KMS-11 (cell line): ENCODE measurements around the gene RPS14.

Experiments used
- H2AFZ ChIP-seq: fragments of 200-600 bp; sonication (generic); 2 replicates; pipeline ENCODE4 v1.6.1; 2016; ENCODE audit warnings: antibody characterized with exemption, mixed run types, low read depth
- H3K27ac ChIP-seq: fragments of 200-600 bp; sonication (generic); 2 replicates; pipeline ENCODE4 v1.6.1; 2016; ENCODE audit warnings: mild to moderate bottlenecking, mixed run types
- H3K27me3 ChIP-seq: fragments of 200-600 bp; sonication (generic); 2 replicates; pipeline ENCODE4 v1.6.1; 2017; ENCODE audit warnings: mild to moderate bottlenecking, low read depth, mixed run types, moderate library complexity; ENCODE audit not compliant: insufficient read depth
- H3K36me3 ChIP-seq: fragments of 200-600 bp; sonication (generic); 2 replicates; pipeline ENCODE4 v1.6.1; 2017; ENCODE audit warnings: mild to moderate bottlenecking, mixed run types; ENCODE audit not compliant: insufficient read depth
- H3K4me1 ChIP-seq: fragments of 200-600 bp; sonication (generic); 2 replicates; pipeline ENCODE4 v1.6.1; 2016; ENCODE audit warnings: mild to moderate bottlenecking, low read depth, mixed run types; ENCODE audit not compliant: poor library complexity, severe bottlenecking
- H3K4me2 ChIP-seq: fragments of 200-600 bp; sonication (generic); 2 replicates; pipeline ENCODE4 v1.7.0; 2016; ENCODE audit warnings: mild to moderate bottlenecking, mixed run types
- H3K4me3 ChIP-seq: fragments of 200-600 bp; sonication (generic); IDR thresholded peaks from 2 replicates; pipeline ENCODE4 v1.6.1; 2017; ENCODE audit warnings: low read depth, low read length, mixed read lengths; ENCODE audit not compliant: insufficient read depth
- H3K79me2 ChIP-seq: fragments of 200-600 bp; sonication (generic); 2 replicates; pipeline ENCODE4 v1.6.1; 2016; ENCODE audit warnings: low read depth, mixed run types; ENCODE audit not compliant: insufficient read depth
- H3K9ac ChIP-seq: fragments of 200-600 bp; sonication (generic); 2 replicates; pipeline ENCODE4 v1.6.1; 2016; ENCODE audit warnings: mild to moderate bottlenecking, mixed run types
- H4K20me1 ChIP-seq: fragments of 200-600 bp; sonication (generic); 2 replicates; pipeline ENCODE4 v1.6.1; 2016; ENCODE audit warnings: mild to moderate bottlenecking, mixed run types; ENCODE audit not compliant: insufficient read depth
- CTCF ChIP-seq: fragments of 200-600 bp; sonication (generic); conservative IDR thresholded peaks from 2 replicates; pipeline ENCODE4 v1.6.1; 2017; ENCODE audit warnings: low read depth, mild to moderate bottlenecking, antibody characterized with exemption, low read length, moderate library complexity, mixed read lengths

The RPS14 gene

GRCh38 chr5:150397782-150398721 lies 51.5 kb downstream of the RPS14 start:
- H3K27ac ChIP-seq = no peak overlapping the region
- no peak overlapping the region for H3K9ac ChIP-seq
- H2AFZ ChIP-seq = no peak overlapping the region
- H3K4me3 ChIP-seq = no peak overlapping the region
- H3K36me3 ChIP-seq = no peaks in the 10 kb centered on the region
- TF ChIP-seq CTCF = no peak
- H3K4me1 ChIP-seq = peaks cover 17% of the 10 kb centered on the region
- no peak overlapping the region for H3K4me2 ChIP-seq
- no peaks in the 10 kb centered on the region for H4K20me1 ChIP-seq
- H3K79me2 ChIP-seq = no peaks in the 10 kb centered on the region
- H3K27me3 ChIP-seq = no peaks in the 10 kb centered on the region

- TF ChIP-seq CTCF = no peak
- Histone ChIP-seq H3K4me3 (no peak overlapping the region), H3K4me1 (peaks cover 20% of the 10 kb centered on the region), H3K27ac (no peak overlapping the region), H3K4me2 (no peak overlapping the region), H3K9ac (no peak overlapping the region), H4K20me1 (no peaks in the 10 kb centered on the region), H3K79me2 (no peaks in the 10 kb centered on the region), H3K27me3 (no peaks in the 10 kb centered on the region), H3K36me3 (no peaks in the 10 kb centered on the region), H2AFZ (no peak overlapping the region)
Measured at GRCh38 chr5:150397146-150397781, 52.3 kb downstream of the RPS14 start.

GRCh38 chr5:150396267-150396666 lies 53.3 kb downstream of the RPS14 start:
- peaks cover 20% of the 10 kb centered on the region for H3K4me1 ChIP-seq
- no peaks in the 10 kb centered on the region for H3K27me3 ChIP-seq
- no peak overlapping the region for H3K9ac ChIP-seq
- H3K79me2 ChIP-seq = no peaks in the 10 kb centered on the region
- H3K36me3 ChIP-seq = no peaks in the 10 kb centered on the region
- H3K27ac ChIP-seq = no peak overlapping the region
- no peak overlapping the region for H3K4me3 ChIP-seq
- no peak for TF ChIP-seq CTCF
- no peak overlapping the region for H3K4me2 ChIP-seq
- H2AFZ ChIP-seq = no peak overlapping the region
- no peaks in the 10 kb centered on the region for H4K20me1 ChIP-seq

- H3K27ac ChIP-seq = no peak overlapping the region
- H2AFZ ChIP-seq = no peak overlapping the region
- H3K4me2 ChIP-seq = no peak overlapping the region
- no peaks in the 10 kb centered on the region for H3K36me3 ChIP-seq
- no peaks in the 10 kb centered on the region for H4K20me1 ChIP-seq
- peaks cover 20% of the 10 kb centered on the region for H3K4me1 ChIP-seq
- H3K27me3 ChIP-seq = no peaks in the 10 kb centered on the region
- no peaks in the 10 kb centered on the region for H3K79me2 ChIP-seq
- no peak overlapping the region for H3K4me3 ChIP-seq
- no peak for TF ChIP-seq CTCF
- H3K9ac ChIP-seq = no peak overlapping the region
Measured at GRCh38 chr5:150395688-150395975, 53.9 kb downstream of the RPS14 start.
